ENCODE data around the gene USP34. TPM values are rescaled to one million over a fixed set of nuclear protein-coding genes. Genes with fewer than 3 reads are reported as not detected.

USP34 gene
- total RNA-seq, 1 donor from 2014 or later: 104 TPM

DNA sequence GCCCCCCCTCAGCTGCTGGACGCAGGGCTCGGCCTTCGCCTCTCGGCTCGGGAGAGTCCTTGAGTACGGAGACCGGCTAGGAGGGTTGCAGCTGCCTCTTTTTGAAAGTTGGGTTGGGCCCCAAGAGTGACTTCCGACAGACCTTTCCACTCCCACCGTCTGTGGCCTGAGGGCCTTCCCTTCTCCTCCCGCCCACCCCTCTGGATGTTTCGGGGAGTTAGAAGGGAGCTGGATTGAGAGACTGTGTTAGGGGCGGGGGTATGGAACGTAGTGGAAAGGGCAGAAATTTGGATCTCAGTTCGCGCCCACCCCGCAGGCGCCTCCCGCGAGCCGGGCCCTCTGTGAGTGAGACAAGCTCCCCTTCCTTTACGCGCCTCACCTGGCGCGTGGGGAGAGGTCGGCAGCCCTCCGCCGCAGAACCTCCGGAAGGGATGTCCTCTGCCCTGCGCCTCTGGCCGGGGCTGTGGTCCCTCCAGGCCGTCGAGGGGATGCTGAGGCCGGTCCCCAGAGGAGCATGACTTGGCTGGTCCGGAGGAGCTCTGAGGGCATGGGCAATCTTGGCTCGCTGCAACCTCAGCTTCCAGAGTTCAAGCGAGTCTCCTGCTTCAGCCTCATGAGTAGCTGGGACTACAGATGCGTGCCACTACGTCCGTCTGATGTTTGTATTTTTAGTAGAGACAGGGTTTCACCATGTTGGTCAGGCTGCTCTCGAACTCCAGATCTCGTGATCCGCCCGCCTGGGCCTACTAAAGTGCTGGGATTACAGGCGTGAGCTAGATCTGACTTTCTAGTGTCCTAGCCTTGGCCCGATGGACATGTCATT is 292.9 kb downstream of the USP34 start:
- H3K27ac Mint-ChIP-seq (ENCODE audit: unreplicated experiment): peak overlapping the region; percentile 69
- H3K27me3 Mint-ChIP-seq (ENCODE audit: unreplicated experiment): peaks cover 11% of the 10 kb centered on the region
- peaks cover 5% of the 10 kb centered on the region for H3K36me3 Mint-ChIP-seq (ENCODE audit: unreplicated experiment)
- peaks cover 12% of the 10 kb centered on the region for H3K9me3 Mint-ChIP-seq (ENCODE audit: unreplicated experiment)
- H3K4me3 Mint-ChIP-seq (ENCODE audit: unreplicated experiment): peak overlapping the region; percentile 86
- peak; percentile 27 for DNase-seq
- TF ChIP-seq, protein P1, sequence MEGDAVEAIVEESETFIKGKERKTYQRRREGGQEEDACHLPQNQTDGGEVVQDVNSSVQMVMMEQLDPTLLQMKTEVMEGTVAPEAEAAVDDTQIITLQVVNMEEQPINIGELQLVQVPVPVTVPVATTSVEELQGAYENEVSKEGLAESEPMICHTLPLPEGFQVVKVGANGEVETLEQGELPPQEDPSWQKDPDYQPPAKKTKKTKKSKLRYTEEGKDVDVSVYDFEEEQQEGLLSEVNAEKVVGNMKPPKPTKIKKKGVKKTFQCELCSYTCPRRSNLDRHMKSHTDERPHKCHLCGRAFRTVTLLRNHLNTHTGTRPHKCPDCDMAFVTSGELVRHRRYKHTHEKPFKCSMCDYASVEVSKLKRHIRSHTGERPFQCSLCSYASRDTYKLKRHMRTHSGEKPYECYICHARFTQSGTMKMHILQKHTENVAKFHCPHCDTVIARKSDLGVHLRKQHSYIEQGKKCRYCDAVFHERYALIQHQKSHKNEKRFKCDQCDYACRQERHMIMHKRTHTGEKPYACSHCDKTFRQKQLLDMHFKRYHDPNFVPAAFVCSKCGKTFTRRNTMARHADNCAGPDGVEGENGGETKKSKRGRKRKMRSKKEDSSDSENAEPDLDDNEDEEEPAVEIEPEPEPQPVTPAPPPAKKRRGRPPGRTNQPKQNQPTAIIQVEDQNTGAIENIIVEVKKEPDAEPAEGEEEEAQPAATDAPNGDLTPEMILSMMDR (IDR thresholded peaks at IDR 0.05; ENCODE audit: partially characterized antibody, unreplicated experiment): no peak
- H3K4me1 Mint-ChIP-seq (ENCODE audit: low read depth, unreplicated experiment): peaks cover 33% of the 10 kb centered on the region

DNA sequence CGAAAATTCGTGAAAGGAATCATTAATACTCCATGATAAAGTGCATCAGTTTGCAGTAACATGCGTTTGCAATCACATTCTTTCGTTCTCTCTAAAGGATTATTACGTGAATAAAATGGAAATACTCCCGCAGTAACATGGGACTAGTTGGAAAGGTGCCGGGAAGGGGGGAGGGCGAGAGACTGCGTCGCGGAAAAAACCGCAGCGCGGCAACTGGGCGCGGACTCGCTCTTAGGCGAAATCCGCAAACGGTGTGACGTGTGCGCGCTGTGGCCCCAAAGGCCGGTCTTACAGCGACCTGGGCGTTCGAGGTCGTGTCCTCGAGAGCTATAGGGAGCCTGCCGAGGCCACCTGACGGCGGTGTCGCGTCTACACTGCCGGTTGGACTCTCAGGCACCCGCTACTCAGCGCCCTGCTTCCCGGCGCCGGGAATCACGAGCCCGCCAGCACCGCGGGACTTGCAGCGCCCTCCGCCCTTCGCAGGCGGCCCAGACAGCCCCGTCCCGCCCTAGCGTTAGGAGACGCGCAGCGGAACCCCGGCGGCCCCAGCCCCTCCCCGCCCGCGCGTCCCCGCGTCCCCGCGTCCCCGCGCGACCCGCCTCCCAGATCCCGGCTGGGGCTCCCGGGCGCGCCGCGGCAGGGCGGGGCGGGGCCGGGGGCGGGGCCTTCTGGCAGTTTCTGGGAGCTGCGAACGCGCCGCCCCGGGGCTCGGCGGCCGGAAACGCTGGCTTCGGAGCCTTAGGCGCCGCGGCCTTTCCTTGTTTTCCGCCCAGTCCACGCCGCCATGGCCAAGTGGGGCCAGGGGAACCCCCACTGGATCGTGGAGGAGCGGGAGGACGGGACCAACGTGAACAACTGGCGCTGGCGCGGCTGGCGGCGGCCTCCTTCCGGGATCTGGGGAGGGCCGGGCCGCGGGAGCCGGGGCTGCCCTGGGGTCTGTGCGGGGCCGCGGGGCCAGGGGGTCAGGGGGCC is 293.8 kb downstream of the USP34 start:
- Mint-ChIP-seq H3K4me3 (ENCODE audit: unreplicated experiment) (peak overlapping the region; percentile 95), H3K27ac (ENCODE audit: unreplicated experiment) (peak overlapping the region; percentile 73), H3K27me3 (ENCODE audit: unreplicated experiment) (peaks cover 12% of the 10 kb centered on the region), H3K4me1 (ENCODE audit: low read depth, unreplicated experiment) (peaks cover 33% of the 10 kb centered on the region), H3K36me3 (ENCODE audit: unreplicated experiment) (peaks cover 5% of the 10 kb centered on the region), H3K9me3 (ENCODE audit: unreplicated experiment) (peaks cover 12% of the 10 kb centered on the region)
- TF ChIP-seq, protein P1 (IDR thresholded peaks at IDR 0.05; ENCODE audit: partially characterized antibody, unreplicated experiment): no peak
- peak; percentile 97 for DNase-seq

DNA sequence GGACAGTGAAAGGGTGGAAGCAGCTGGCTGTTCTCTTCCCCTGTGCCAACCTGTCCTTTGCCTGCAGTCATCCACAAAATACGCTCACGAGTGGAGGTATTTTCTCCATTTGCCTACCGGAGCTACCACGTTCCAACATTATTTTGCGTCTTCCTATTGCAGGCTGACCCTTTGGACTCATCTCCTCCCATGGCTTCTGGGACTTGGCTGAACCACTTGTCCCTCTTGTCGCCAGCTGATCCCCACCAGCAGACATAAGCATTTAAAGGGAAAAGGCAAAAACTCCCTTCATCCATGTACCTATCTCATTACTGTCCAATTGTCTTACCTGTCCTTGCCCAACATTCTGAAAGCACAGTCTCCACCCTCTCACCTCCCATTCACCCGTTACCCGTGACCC is 295.9 kb downstream of the USP34 start:
- DNase-seq: no peak

DNA sequence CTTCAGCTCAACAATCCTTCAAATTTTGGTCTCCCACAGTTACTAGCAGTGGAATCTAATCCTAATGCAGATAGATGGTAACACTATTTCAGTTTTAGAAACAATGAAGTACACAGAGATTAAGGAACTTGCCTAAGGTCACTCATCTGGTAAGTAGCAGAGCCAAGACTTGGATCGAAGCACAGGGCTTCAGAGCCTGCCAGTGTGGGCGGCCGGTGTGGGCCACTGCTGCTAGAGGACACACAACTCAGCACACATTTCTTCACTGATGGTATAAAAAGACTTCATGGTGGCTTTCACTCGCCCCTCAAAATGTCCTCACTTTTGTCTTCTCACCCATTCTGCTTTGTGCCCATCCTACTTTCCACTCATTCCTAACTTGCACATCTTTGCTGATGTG is 297.8 kb downstream of the USP34 start:
- TF ChIP-seq, protein P1 (IDR thresholded peaks at IDR 0.05; ENCODE audit: partially characterized antibody, unreplicated experiment): no peak
- H3K36me3 Mint-ChIP-seq (ENCODE audit: unreplicated experiment): peaks cover 5% of the 10 kb centered on the region
- peaks cover 7% of the 10 kb centered on the region for H3K9me3 Mint-ChIP-seq (ENCODE audit: unreplicated experiment)
- H3K4me3 Mint-ChIP-seq (ENCODE audit: unreplicated experiment): no peak overlapping the region
- no peak for DNase-seq
- H3K27me3 Mint-ChIP-seq (ENCODE audit: unreplicated experiment): peaks cover 6% of the 10 kb centered on the region
- H3K4me1 Mint-ChIP-seq (ENCODE audit: low read depth, unreplicated experiment): peaks cover 5% of the 10 kb centered on the region
- no peak overlapping the region for H3K27ac Mint-ChIP-seq (ENCODE audit: unreplicated experiment)

More for the DNA sequence above, 295.9 kb downstream of the USP34 start:
- no peak overlapping the region for H3K27ac Mint-ChIP-seq (ENCODE audit: unreplicated experiment)
- TF ChIP-seq, protein P1 (IDR thresholded peaks at IDR 0.05; ENCODE audit: partially characterized antibody, unreplicated experiment): no peak
- H3K27me3 Mint-ChIP-seq (ENCODE audit: unreplicated experiment): peaks cover 14% of the 10 kb centered on the region
- no peak overlapping the region for H3K4me3 Mint-ChIP-seq (ENCODE audit: unreplicated experiment)
- peaks cover 10% of the 10 kb centered on the region for H3K9me3 Mint-ChIP-seq (ENCODE audit: unreplicated experiment)
- peaks cover 19% of the 10 kb centered on the region for H3K4me1 Mint-ChIP-seq (ENCODE audit: low read depth, unreplicated experiment)
- peaks cover 5% of the 10 kb centered on the region for H3K36me3 Mint-ChIP-seq (ENCODE audit: unreplicated experiment)
